ENCODE data around the gene ZGPAT.

Gene ZGPAT

DNA sequence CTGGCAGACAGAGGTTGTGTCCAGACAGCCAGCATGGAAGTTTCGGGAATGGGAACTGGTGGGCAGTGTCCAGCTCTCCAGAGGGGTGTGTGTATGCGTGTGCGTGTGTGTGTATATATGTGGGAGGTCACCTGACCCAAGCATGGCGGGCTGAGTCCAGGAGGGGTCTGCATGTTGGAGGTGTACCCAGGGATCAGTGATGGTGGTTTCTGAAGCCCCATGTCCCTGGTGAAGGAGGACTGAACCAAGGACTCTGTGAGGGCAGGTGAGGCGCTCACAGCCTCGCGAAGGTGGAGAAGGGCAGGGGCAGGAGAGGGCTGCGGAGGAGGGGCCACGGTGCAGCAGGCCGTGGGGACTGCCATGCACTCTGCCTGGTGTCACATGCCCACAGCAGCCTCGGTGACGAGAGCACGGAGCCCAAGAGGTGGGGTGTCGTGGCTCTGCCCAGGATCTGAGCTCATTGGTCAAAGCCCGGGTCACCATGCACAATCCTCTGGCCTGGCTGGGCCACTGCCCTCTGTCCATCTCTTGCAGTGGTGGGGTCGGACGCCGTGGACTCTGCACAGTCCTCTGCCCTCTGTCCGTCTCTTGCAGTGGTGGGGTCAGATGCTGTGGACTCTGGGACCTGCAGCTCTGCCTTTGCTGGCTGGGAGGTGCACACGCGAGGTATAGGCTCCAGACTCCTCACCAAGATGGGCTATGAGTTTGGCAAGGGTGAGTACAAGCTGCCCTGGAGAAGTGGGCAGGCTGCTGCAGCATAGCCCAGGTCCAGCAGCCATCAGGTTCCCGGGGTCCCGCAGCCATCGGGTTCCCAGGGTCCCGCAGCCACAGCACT lies 26.5 kb downstream of the ZGPAT start:
- no peak for DNase-seq

DNA sequence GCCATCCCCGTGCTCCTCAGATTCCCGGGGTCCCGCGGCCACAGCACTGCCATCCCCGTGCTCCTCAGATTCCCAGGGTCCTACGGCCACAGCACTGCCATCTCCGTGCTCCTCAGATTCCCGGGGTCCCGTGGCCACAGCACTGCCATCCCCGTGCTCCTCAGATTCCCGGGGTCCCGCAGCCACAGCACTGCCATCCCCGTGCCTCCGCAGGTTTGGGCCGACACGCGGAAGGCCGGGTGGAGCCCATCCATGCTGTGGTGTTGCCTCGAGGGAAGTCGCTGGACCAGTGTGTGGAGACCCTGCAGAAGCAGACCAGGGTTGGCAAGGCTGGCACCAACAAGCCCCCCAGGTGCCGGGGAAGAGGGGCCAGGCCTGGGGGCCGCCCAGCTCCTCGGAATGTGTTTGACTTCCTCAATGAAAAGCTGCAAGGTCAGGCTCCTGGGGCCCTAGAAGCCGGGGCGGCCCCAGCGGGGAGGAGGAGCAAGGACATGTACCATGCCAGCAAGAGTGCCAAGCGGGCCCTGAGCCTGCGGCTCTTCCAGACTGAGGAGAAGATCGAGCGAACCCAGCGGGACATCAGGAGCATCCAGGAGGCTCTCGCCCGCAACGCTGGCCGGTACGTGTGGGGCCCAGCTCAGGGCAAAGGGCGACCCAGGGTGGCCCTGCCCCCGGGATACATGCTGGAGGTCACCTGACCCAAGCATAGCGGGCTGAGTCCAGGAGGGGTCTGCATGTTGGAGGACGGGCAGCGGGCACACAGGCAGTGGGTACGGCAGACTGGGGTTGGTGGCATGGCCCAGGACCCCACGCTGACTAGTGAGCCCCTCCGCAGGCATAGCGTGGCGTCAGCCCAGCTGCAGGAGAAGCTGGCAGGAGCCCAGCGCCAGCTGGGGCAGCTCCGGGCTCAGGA lies 27.4 kb downstream of the ZGPAT start:
- no peak for DNase-seq

DNA sequence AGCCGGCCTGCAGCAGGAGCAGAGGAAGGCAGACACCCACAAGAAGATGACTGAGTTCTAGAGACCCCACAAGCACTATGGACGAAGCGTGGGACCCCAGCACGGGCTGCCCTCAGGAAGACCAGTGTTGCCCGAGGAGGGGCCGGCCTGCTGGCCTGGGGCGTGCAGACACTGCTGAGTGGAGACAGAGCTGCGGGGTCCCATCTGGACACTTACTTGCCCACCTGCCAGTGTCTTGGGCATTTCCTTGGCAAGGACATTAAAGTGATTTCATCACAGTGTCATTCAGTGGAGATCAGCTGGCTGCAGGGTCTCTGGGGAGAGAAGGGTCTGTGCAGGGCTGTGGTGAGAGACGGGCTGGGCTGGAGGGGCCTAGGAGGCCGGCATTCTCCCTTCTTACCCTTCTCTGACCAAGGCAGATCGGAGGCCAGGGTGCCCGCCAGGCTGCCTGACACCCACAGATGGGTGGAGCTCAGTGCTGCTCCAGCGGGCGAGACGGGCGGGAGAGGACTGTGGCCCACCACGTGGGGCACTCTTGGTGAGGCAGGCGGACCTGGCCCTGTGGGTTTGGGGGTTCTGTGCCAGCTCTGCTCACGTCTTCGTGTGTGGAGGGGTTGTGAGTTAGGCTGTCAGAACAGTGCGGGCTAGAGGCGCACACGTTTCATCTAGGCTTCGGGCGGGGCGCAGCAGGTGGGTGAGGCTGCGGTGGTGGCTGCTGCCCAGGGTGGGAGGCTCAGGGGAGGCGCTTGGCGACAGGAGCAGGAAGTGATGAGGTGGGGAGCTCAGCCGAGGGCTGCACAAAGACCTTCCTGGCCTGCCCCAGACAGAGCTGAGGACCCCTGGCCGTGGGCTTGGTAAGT lies 28.2 kb downstream of the ZGPAT start, which contains the start of gene LIME1:
LIME1 (plus strand) TSS at position 806 of the 860 bp plus-strand sequence. CDS start 886 bp downstream, outside the sequence.
- DNase-seq = peak; percentile 62

DNA sequence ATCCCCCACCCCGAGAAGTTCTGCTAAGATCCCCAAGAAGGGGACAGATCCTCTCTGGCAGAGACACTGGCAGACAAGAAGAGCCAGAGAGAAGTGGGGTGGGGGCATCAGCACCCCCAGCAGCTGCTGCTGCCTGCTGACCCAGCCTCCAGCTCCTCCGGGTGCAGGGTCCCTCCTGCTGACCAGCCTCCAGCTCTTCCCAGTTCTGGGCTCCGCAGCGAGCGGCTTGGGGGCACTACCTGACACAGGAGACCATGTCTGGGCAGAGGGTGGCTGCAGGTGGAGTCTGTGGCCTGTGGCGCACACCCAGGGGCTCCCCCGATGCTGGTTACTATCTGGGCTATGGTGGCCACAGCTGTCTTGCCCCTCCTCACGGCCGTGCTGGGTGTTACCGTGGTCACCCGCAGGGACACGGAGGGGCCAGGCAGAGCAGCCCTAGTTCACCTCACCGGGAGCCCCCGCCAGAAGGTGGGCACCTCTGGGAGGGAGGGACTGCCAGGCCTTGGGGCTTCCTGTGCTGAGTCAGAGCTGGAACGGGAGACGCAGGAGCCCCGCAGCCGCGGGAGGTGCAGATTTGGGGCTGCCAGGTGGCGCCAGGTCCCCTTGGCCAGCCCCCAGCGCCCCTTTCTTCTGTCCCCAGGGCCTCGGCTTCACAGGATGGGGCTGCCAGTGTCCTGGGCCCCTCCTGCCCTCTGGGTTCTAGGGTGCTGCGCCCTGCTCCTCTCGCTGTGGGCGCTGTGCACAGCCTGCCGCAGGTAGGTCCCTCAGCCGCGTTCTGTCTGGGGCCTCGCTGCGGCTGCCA lies 29.3 kb downstream of the ZGPAT start:
- DNase-seq = peak; percentile 49

DNA sequence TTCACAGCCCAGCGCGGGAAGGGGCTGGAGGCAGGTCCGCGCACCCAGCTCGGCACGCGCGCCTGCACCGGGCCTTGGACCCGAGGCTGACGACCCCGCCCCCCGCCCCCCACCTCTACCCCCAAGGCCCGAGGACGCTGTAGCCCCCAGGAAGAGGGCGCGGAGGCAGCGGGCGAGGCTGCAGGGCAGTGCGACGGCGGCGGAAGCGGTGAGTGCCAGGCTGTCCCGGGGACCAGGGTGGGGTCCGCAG lies 29.8 kb downstream of the ZGPAT start:
- DNase-seq = no peak

DNA sequence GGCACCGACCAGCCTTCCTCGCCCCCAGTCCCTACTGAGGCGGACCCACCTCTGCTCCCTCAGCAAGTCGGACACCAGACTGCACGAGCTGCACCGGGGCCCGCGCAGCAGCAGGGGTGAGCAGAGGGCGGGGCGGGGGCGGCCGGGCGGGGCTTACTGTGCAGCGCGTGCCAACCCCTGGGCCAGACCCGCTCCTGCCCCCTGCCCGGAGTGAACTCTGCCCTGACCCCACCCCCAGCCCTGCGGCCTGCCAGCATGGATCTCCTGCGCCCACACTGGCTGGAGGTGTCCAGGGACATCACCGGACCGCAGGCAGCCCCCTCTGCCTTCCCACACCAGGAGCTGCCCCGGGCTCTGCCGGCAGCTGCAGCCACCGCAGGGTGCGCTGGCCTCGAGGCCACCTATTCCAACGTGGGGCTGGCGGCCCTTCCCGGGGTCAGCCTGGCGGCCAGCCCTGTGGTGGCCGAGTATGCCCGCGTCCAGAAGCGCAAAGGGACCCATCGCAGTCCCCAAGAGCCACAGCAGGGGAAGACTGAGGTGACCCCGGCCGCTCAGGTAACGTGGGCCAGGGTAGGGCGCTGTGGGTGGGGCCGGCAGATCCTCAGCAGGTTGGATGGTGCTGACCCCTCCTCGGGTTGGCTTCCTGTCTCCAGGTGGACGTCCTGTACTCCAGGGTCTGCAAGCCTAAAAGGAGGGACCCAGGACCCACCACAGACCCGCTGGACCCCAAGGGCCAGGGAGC lies 30.3 kb downstream of the ZGPAT start:
- peak; percentile 42 for DNase-seq

DNA sequence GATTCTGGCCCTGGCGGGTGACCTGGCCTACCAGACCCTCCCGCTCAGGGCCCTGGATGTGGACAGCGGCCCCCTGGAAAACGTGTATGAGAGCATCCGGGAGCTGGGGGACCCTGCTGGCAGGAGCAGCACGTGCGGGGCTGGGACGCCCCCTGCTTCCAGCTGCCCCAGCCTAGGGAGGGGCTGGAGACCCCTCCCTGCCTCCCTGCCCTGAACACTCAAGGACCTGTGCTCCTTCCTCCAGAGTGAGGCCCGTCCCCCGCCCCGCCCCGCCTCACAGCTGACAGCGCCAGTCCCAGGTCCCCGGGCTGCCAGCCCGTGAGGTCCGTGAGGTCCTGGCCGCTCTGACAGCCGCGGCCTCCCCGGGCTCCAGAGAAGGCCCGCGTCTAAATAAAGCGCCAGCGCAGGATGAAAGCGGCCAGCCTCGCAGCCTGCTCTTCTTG lies 30.9 kb downstream of the ZGPAT start:
- peak; percentile 41 for DNase-seq

DNA sequence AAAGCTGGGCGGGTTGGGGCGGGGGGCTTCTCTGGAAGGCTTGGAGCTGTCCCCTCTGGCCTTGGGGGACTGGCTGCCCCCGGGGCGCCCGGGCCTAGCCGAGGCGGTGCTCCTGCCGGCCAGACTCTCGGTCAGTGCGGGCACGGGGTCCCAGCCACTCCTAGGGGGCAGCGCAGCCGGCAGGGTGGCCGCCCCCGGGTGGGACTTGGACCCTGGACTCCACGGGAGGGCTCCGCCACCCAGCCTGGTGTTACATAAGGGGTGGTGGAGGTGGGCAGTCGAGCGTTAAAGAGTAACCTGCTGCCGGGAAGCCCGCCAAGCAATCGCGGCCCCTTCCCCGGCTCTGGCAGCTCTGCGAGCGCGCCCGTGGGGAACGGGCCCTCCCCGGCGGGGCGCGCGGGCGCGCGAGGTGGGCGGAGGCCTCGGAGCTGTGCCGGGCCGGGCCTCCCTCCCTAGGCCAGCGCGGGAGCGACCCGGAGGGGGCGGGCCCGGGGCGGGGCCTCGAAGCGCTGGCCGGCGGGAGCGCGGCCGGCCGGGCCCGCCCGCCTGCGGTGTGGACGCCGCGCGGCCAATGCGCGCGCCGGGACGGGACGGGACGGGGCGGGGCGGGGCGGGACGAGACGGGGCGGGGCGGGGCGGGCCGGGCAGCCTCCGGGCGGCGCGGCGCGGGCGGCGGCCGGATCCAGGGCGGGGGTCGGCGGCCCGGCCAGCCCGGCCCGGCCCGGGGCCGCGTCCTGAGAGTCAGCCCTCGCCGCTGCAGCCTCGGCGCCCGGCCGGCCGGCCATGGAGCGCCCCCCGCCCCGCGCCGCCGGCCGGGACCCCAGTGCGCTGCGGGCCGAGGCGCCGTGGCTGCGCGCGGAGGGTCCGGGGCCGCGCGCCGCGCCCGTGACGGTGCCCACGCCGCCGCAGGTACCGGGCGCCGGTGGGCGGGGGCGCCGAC lies 31.6 kb downstream of the ZGPAT start, which contains the start of gene SLC2A4RG:
SLC2A4RG (plus strand) TSS at position 647 of the 940 bp plus-strand sequence; CDS start at position 784, 137 bp downstream.
- peak; percentile 66 for DNase-seq

DNA sequence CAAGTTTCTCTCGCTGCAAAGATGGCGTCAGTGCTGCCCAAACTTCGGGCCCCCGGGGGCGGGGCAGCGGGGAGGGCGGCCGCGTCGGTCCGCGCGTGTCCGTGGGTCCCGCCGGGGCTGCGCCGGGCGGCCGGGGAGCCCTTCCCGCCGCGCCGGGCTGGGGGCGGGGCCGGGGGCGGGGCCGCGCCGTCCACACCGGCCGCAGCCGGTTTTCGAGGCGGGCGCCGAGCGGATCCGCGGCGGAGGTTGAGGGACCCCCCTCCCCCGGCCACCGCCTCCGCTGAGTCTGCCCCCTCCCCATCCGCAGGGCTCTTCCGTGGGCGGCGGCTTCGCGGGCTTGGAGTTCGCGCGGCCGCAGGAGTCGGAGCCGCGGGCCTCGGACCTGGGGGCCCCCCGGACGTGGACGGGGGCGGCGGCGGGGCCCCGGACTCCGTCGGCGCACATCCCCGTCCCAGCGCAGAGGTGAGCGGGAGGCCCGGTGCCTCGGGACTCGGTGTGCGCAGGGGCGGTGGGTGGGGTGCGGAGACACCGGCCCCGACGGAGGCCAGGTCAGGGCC lies 32.3 kb downstream of the ZGPAT start:
- peak; percentile 43 for DNase-seq

DNA sequence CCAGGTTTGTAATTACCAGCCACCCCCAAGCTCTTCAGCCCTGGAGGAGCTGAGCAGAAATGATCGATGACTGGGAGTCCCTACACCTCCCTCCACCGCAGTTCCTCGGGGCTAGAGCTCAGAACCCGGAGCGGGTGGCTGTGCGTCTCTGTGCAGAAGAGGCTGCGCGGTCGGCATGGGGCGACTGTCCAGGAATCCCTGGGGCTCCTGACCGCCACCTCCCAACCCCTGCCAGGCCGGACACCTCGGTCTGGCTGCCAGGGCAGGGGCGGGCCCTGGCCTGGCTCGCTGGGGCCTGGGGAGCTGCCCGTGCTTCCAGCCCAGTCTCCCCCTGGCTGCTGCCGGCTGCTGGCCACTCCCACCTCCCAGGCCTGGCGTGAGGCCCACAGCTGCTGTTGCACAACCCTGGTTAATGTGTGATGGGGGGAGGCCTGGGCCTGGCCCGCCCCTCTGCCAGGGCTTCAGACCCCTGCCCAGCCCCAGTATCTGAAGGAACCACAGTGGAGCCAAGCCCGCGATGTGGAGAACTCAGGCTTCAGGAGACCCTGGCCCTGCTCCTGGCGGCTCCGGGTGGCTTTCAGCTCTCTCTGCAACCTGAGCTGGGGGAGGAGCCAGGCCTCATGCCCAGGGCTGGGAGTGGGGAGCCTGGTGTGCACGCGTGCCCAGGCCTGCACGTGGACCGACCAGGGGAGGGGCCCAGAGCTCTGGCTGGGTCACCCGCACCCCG lies 33.0 kb downstream of the ZGPAT start:
- peak; percentile 32 for DNase-seq

DNA sequence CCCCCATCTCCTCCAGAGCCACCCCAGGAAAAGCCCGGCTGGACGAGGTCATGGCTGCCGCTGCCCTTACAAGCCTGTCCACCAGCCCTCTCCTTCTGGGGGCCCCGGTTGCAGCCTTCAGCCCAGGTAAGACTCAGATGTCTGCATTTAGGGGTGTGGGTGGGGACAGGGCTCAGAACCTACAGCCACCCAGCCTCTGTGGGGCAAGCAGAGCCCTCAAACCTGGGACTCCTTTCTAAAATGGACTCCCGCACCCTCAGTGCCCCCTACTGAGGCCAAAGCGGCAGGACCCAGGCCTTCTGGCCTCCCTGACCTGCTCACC lies 33.5 kb downstream of the ZGPAT start:
- DNase-seq = no peak

DNA sequence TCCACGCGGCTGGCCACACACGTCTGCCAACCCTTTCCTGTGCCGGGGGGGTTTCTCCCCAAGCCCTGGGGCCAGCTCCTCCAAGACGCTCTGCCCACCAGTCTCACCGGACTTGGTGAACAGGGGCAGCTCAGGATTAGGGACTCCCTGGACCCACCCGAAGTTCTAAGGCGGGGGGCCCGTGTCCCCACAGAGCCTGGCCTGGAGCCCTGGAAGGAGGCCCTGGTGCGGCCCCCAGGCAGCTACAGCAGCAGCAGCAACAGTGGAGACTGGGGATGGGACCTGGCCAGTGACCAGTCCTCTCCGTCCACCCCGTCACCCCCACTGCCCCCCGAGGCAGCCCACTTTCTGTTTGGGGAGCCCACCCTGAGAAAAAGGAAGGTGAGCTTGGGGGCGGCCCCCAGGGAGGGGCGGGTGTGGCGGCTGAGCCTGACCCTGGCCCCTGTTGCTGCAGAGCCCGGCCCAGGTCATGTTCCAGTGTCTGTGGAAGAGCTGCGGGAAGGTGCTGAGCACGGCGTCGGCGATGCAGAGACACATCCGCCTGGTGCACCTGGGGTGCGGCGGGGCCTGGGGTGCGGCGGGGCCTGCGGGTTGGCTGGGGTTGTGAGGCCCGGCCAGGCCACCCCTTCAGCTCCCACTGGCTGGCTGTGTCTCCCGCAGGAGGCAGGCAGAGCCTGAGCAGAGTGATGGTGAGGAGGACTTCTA lies 34.0 kb downstream of the ZGPAT start:
- no peak for DNase-seq

DNA sequence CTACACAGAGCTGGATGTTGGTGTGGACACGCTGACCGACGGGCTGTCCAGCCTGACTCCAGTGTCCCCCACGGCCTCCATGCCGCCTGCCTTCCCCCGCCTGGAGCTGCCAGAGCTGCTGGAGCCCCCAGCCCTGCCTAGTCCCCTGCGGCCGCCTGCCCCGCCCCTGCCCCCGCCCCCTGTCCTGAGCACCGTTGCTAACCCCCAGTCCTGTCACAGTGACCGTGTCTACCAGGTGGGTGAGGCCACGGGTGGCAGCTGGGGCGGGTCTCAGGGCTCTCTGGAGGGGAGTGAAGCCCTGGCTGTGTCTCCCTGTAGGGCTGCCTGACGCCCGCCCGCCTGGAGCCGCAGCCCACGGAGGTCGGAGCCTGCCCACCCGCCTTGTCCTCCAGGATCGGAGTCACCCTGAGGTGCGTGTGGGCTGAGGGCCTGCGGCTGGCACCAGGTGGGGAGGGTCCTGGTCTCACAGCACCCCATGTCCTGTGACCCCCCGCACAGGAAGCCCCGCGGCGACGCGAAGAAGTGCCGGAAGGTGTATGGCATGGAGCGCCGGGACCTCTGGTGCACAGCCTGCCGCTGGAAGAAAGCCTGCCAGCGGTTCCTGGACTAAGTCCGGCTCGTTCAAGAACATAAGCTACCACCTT lies 34.7 kb downstream of the ZGPAT start:
- DNase-seq = no peak

DNA sequence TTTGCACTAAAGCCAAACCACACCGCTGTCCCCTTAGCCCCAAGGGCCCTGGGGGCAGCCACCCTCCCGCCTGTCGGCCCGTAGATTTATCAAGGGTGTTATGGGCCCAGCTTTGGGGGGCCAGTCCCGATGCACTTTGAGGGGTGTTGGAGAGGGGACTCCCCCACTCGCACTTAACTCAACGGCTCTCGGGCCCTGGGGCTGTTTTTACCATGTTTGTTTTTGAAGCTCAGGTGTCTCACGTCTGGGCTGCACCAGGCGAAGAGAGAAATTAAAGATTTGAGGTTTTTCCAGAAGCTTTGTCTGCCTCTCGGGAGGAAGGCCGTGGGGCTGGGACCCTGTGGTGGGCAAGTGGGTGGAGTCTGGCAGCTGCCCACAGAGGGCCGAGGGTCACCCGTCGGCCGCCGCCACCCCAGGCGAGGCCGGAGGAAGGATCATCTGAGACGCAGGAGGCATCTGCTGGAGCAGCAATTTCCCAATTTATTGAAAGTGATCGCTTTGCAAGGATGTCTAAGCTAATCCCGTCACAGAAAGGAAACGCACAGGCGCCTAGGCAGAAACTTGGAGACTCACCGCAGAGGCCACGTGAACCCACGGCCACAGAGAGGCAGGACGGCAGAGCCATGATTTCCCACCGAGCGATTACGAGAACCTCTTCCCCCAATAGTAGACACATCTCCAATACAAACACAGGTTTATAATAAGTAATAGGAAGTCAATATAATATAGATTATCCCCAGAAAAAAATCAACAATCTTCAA lies 35.6 kb downstream of the ZGPAT start:
- DNase-seq = no peak

DNA sequence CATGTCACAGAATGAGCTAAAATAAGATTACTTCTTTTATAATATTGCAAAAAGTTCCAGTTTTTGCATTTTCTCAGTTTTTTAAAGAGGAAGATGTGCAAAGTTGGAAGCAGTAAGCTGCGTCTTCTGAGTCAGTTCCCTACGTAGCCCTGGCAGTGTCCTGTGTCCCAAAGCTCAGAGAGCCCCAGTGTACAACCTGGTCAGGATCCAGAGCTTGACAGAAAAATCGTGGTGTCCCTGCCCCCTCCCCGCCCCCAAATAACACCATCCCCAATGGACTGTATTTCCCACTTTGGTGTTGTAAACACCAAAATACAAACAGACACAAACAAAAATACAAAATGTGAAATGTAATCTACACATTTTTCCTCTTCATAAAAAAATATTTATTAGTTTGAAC lies 36.3 kb downstream of the ZGPAT start:
- DNase-seq = no peak

DNA sequence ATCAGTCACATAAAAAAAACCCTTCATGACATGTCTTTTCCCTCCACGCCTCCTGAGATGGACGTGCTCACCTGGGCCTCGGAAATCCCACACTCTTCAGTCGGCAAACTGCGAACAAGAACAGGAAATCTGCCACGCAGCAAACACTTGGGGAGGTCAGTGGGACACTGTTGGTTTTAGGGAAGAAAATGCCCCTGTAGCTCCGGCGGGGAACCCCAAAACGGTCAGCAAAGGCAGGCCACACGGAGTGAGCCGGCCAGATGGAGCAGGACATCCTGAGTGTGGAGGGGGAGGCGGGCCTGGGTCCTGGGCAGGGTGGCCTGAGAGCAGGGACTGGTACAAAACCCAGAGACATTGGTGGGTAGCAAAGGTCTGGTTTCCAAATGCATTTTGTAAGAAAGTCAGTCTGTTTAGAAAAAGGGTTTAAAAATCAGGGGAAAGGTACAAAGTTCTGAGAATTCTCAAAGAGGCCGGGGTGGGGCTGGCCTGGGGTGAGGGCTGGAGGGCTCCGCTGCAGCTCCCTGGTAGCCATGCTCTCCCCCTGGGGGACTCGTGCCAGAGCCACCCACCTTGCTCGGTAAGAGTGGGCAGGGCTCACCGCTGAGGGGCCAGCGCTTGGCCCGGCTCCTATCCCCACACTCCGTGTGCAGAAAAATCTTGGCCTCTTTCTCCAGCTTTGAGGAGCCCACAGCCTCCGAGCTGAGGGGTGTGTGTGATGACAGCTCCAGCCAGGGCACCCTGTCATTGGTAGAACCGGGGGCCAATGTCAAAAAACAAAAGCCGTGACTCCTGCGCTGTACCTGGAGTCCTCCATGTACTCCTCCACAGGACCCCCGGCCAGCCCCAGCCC lies 37.0 kb downstream of the ZGPAT start:
- DNase-seq = no peak
